ENCODE data around the gene AGO1.

DNA sequence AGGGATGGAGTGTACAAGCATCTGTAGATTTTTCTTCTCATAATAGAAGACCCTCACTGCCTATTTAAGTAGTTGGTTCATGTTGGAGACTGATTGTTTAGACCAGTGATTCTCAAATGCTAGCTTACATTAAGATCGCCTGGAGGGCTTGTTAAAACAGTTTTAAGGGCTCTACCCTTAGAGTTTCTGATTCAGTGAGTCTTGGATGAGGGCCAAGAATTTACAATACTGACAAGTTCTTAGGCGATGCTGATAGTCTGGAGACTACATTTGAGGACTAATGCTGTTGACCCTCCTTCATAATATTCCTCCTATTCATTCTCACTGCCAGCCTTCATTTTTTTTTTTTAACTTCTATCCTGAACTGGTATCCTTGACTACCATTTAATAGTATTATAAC, 32.7 kb downstream of the AGO1 start:
- TF ChIP-seq, protein P1, sequence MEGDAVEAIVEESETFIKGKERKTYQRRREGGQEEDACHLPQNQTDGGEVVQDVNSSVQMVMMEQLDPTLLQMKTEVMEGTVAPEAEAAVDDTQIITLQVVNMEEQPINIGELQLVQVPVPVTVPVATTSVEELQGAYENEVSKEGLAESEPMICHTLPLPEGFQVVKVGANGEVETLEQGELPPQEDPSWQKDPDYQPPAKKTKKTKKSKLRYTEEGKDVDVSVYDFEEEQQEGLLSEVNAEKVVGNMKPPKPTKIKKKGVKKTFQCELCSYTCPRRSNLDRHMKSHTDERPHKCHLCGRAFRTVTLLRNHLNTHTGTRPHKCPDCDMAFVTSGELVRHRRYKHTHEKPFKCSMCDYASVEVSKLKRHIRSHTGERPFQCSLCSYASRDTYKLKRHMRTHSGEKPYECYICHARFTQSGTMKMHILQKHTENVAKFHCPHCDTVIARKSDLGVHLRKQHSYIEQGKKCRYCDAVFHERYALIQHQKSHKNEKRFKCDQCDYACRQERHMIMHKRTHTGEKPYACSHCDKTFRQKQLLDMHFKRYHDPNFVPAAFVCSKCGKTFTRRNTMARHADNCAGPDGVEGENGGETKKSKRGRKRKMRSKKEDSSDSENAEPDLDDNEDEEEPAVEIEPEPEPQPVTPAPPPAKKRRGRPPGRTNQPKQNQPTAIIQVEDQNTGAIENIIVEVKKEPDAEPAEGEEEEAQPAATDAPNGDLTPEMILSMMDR (IDR thresholded peaks at IDR 0.05) = no peak
- no peak for TF ChIP-seq POLR2A (IDR thresholded peaks at IDR 0.05)
- no peak for TF ChIP-seq POLR2AphosphoS5 (IDR thresholded peaks at IDR 0.05)
